Caco-2 (cell line): ENCODE results near the gene CCDC81. TPM values are rescaled to one million over a fixed set of nuclear protein-coding genes. Genes with fewer than 3 reads are reported as not detected.

Experiments
- BruUV-seq: library from RNA; stranded (reverse); fragments of 400-500 nt; replicated peaks from 2 replicates; lab custom pipeline; 2021; lab: Mats Ljungman, UMichigan
- CTCF ChIA-PET: fragments of 300-600 bp; sonication (Branson Sonifier 250); formaldehyde crosslinking; loops from one replicate; lab custom pipeline; 2022; ENCODE audit warnings: antibody characterized with exemption; lab: Charles Lee
- POLR2A ChIA-PET: fragments of 300-600 bp; sonication (Branson Sonifier 250); formaldehyde crosslinking; loops from one replicate; lab custom pipeline; 2022; ENCODE audit warnings: antibody characterized with exemption; lab: Charles Lee
- DNase-seq, 2 experiments: peaks; one replicate each; pipeline versions ENCODE4 v3.0.0 to v3.0.0-alpha.2; 2020 to 2022
- H3K27me3 ChIP-seq: replicated peaks from 2 replicates; pipeline ENCODE4 v1.6.0; 2011; ENCODE audit warnings: low read length; ENCODE audit not compliant: control insufficient read depth, insufficient read depth
- H3K36me3 ChIP-seq: 2 replicates; pipeline ENCODE4 v1.5.1; 2011; ENCODE audit warnings: low read length; ENCODE audit not compliant: control insufficient read depth, insufficient read depth
- H3K4me1 ChIP-seq: fragments of 250-450 bp; sonication (Bioruptor Pico); 2 replicates; pipeline ENCODE4 v1.5.1; 2020; ENCODE audit warnings: mild to moderate bottlenecking
- H3K4me3 ChIP-seq: 2 replicates; pipeline ENCODE4 v1.5.1; 2011; ENCODE audit warnings: low read depth, mild to moderate bottlenecking, control low read depth, low read length
- H3K9me3 ChIP-seq: fragments of 250-450 bp; sonication (Bioruptor Pico); 2 replicates; pipeline ENCODE4 v1.5.1; 2020; ENCODE audit warnings: mild to moderate bottlenecking, moderate library complexity
- H3K27ac Mint-ChIP-seq: one replicate; pipeline ENCODE4 v1.8.0; 2022; ENCODE audit warnings: mixed read lengths; ENCODE audit not compliant: unreplicated experiment
- H3K27me3 Mint-ChIP-seq: one replicate; pipeline ENCODE4 v1.8.0; 2022; ENCODE audit warnings: mixed read lengths; ENCODE audit not compliant: insufficient read depth, unreplicated experiment
- H3K36me3 Mint-ChIP-seq: one replicate; pipeline ENCODE4 v1.8.0; 2022; ENCODE audit warnings: mild to moderate bottlenecking, mixed read lengths; ENCODE audit not compliant: insufficient read depth, unreplicated experiment
- H3K4me1 Mint-ChIP-seq: one replicate; pipeline ENCODE4 v1.8.0; 2022; ENCODE audit warnings: low read depth, mixed read lengths; ENCODE audit not compliant: unreplicated experiment
- H3K4me3 Mint-ChIP-seq: one replicate; pipeline ENCODE4 v1.8.0; 2022; ENCODE audit warnings: mild to moderate bottlenecking, moderate library complexity, mixed read lengths; ENCODE audit not compliant: unreplicated experiment
- H3K9me3 Mint-ChIP-seq: one replicate; pipeline ENCODE4 v1.8.0; 2022; ENCODE audit warnings: mixed read lengths; ENCODE audit not compliant: unreplicated experiment
- intact Hi-C: fragments of 100-400 bp; cut with micrococcal nuclease; formaldehyde crosslinking; loops from one replicate; pipeline ENCODE4 v1.10.0; 2022; ENCODE audit not compliant: unreplicated experiment
- total RNA-seq: library from RNA; stranded (reverse); gene quantifications from 2 replicates; pipeline ENCODE4 v1.2.3, GENCODE V29; 2022
- TF ChIP-seq, protein P1 (sequence below), 2 experiments: fragments of 200-600 bp in 1 of 2; IDR thresholded peaks; 1 replicate in 1 of 2; 2 replicates in 1 of 2; pipeline versions ENCODE4 v1.5.1 to v1.8.0; 2011 to 2022; ENCODE audit warnings: antibody characterized with exemption in 1 of 2, control low read depth in 1 of 2, inconsistent platforms in 1 of 2, low read depth in 1 of 2, low read length in 1 of 2, mild to moderate bottlenecking in 1 of 2, moderate library complexity in 1 of 2; ENCODE audit not compliant: insufficient read depth in 1 of 2, severe bottlenecking in 1 of 2, unreplicated experiment in 1 of 2

CCDC81 gene
- total RNA-seq, 1 experiment from 2014 or later: 1.3 TPM

DNA sequence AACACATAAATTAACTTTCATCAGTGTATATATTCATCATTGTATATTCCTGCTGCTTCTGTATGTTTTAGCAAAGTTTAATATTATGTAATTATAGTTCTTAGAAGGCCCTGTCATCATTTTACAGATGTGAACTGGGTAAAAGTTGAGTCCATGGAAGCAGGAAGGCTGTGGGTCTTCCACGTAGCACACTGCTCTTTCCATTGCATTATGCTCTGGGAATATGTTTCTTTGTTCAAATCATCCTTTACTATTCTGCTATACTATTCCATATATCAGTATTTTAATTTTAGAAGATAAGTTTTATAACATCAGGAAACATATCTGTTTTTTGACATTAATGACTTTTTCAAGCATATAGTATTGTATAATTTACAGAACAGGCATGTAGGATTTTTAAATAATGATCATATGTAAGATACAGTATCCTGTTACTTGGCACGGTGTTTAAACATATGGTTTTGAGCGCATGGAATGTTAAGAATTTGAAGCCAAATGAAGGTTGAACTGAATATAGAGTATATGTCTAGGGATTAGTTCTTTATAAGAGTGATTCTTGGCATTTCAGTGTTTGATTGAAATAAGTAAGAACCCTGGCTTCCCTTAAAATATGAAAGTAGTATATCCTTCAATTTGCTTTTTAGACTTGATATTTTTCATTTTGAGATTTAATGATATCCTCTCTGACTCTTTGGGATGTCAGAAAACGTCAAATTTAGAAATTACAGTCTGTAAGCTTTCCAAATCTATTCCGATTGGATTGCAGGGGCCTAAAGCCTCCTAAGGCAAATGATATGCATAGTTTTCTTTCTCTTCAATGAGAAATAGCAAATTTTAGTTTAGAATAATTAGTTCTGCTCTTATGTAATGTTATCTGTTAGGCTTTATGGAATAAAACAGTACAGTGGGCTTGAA lies 8.6 kb downstream of the CCDC81 start:
- H3K36me3 Mint-ChIP-seq: no peaks in the 10 kb centered on the region
- no peak for DNase-seq
- CTCF ChIA-PET: no interaction called here
- peaks cover 8% of the 10 kb centered on the region for H3K4me1 ChIP-seq
- H3K27me3 ChIP-seq: no peaks in the 10 kb centered on the region
- H3K27ac Mint-ChIP-seq: no peak overlapping the region
- intact Hi-C loops: no loop called here
- 0 out of 2 replicates have a peak, but pooled peaks cover 3% of the 10 kb centered on the region for H3K9me3 ChIP-seq
- H3K4me1 Mint-ChIP-seq: peaks cover 9% of the 10 kb centered on the region
- H3K4me3 ChIP-seq: no peak overlapping the region
- no peaks in the 10 kb centered on the region for H3K9me3 Mint-ChIP-seq
- no TSS peak for BruUV-seq
- POLR2A ChIA-PET: no interaction called here
- TF ChIP-seq, protein P1, sequence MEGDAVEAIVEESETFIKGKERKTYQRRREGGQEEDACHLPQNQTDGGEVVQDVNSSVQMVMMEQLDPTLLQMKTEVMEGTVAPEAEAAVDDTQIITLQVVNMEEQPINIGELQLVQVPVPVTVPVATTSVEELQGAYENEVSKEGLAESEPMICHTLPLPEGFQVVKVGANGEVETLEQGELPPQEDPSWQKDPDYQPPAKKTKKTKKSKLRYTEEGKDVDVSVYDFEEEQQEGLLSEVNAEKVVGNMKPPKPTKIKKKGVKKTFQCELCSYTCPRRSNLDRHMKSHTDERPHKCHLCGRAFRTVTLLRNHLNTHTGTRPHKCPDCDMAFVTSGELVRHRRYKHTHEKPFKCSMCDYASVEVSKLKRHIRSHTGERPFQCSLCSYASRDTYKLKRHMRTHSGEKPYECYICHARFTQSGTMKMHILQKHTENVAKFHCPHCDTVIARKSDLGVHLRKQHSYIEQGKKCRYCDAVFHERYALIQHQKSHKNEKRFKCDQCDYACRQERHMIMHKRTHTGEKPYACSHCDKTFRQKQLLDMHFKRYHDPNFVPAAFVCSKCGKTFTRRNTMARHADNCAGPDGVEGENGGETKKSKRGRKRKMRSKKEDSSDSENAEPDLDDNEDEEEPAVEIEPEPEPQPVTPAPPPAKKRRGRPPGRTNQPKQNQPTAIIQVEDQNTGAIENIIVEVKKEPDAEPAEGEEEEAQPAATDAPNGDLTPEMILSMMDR (IDR thresholded peaks at IDR 0.05; ENCODE audit: insufficient read depth in 1 of 2, low read depth in 1 of 2, low read length in 1 of 2, severe bottlenecking in 1 of 2, unreplicated experiment in 1 of 2): no peak
- no peaks in the 10 kb centered on the region for H3K27me3 Mint-ChIP-seq
- H3K36me3 ChIP-seq: no peaks in the 10 kb centered on the region
- no peak overlapping the region for H3K4me3 Mint-ChIP-seq

DNA sequence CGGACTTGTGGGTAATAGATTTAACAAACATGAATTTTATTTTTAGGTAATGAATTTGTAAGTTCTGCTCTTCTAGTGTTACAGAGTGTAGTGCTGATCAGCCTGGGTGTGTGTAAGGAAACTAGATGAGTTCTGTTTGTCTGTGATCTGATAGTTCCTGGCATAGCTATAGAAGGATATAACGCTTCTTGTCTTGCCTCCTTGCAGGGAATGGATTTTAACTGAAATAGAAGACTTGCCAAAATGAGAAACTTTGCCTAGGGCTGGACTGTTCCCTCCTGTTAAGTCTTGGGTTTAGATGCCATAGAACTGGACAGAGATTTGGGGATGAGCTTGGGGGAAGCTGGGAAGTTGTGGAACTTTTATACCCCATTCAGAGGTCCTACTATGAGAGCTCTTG lies 11.6 kb downstream of the CCDC81 start:
- no peaks in the 10 kb centered on the region for H3K27me3 Mint-ChIP-seq
- TF ChIP-seq, protein P1 (IDR thresholded peaks at IDR 0.05; ENCODE audit: insufficient read depth in 1 of 2, low read depth in 1 of 2, low read length in 1 of 2, severe bottlenecking in 1 of 2, unreplicated experiment in 1 of 2): no peak

DNA sequence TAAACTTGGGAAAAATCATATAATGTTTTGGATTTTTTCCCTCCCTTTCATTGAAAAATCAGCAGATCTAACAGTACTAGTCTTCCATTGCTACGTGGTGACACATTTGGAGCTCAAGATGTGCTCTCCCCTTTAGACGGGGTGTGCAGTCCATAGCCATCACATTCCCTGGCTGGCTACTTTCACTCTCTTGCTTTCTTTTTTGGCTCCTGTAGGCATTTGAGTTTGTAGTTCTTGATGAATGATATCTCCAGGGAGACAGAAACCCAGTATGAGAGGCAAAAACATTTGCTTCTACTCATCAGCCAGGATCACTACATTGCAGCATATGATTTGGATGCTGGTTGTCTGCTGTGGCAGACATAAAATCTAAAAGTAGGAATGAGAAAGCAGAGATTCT lies 12.1 kb downstream of the CCDC81 start:
- Mint-ChIP-seq H3K27me3 (no peaks in the 10 kb centered on the region), H3K4me3 (no peak overlapping the region), H3K4me1 (peaks cover 8% of the 10 kb centered on the region), H3K27ac (no peak overlapping the region), H3K36me3 (no peaks in the 10 kb centered on the region), H3K9me3 (no peaks in the 10 kb centered on the region)
- Histone ChIP-seq H3K27me3 (no peaks in the 10 kb centered on the region), H3K9me3 (no peaks in the 10 kb centered on the region), H3K4me3 (no peak overlapping the region), H3K4me1 (peaks cover 9% of the 10 kb centered on the region), H3K36me3 (no peaks in the 10 kb centered on the region)
- intact Hi-C loops: no loop called here
- TF ChIP-seq, protein P1 (IDR thresholded peaks at IDR 0.05; ENCODE audit: insufficient read depth in 1 of 2, low read depth in 1 of 2, low read length in 1 of 2, severe bottlenecking in 1 of 2, unreplicated experiment in 1 of 2): no peak
- no TSS peak for BruUV-seq
- CTCF ChIA-PET: interaction anchor here (0.7 to 0.9 kb wide), 2 partner anchors 11 to 26 kb away, joined by 3 to 4 read pairs; no protein-coding TSS in a partner anchor
- no peak for DNase-seq
- POLR2A ChIA-PET: no interaction called here

More for the DNA sequence above, 11.6 kb downstream of the CCDC81 start:
- no TSS peak for BruUV-seq
- ChIA-PET POLR2A (no interaction called here), CTCF (interaction anchor here (0.7 to 0.9 kb wide), 2 partner anchors 11 to 25 kb away, joined by 3 to 4 read pairs; no protein-coding TSS in a partner anchor)
- no peak for DNase-seq
- H3K27ac Mint-ChIP-seq: no peak overlapping the region
- Histone ChIP-seq H3K4me1 (peaks cover 9% of the 10 kb centered on the region), H3K27me3 (no peaks in the 10 kb centered on the region), H3K36me3 (no peaks in the 10 kb centered on the region), H3K4me3 (no peak overlapping the region), H3K9me3 (no peaks in the 10 kb centered on the region)
- no peak overlapping the region for H3K4me3 Mint-ChIP-seq
- H3K36me3 Mint-ChIP-seq: no peaks in the 10 kb centered on the region
- intact Hi-C loops: no loop called here
- H3K4me1 Mint-ChIP-seq: peaks cover 8% of the 10 kb centered on the region
- H3K9me3 Mint-ChIP-seq: no peaks in the 10 kb centered on the region
